Breast epithelium (tissue), 4 donors: ENCODE data around the gene VPS35. TPM values are rescaled to one million over a fixed set of nuclear protein-coding genes. Genes with fewer than 3 reads are reported as not detected.

ENCODE experiments used
- DNase-seq, 2 donors: peaks; one replicate each; pipeline ENCODE4 v3.0.0-alpha.2; 2019; ENCODE audit warnings: low spot score in 2 of 2
- H3K27ac ChIP-seq, 2 donors: fragments of 200-600 bp; sonication (generic) in 1 of 2; one replicate each; pipeline ENCODE4 v1.5.1; 2016 to 2019; ENCODE audit warnings: mild to moderate bottlenecking in 1 of 2
- H3K27me3 ChIP-seq, 2 donors: fragments of 200-600 bp; sonication (generic) in 1 of 2; one replicate each; pipeline versions ENCODE4 v1.5.1 to v1.6.0; 2017 to 2019; ENCODE audit warnings: control low read depth in 1 of 2, mild to moderate bottlenecking in 1 of 2
- H3K36me3 ChIP-seq: fragments of 200-600 bp; one replicate; pipeline ENCODE4 v1.5.1; 2019
- H3K4me1 ChIP-seq, 2 donors: fragments of 200-600 bp; sonication (generic); one replicate each; pipeline ENCODE4 v1.5.1; 2016 to 2019; ENCODE audit warnings: control low read depth in 1 of 2
- H3K4me3 ChIP-seq, 3 donors: fragments of 200-600 bp; sonication (generic); 1 replicate in 2 of 3; 2 replicates in 1 of 3; pipeline ENCODE4 v1.5.1; 2016 to 2019; ENCODE audit warnings: mild to moderate bottlenecking in 3 of 3, moderate library complexity in 2 of 3
- H3K9me3 ChIP-seq, 2 donors: fragments of 200-600 bp; sonication (generic) in 1 of 2; one replicate each; pipeline ENCODE4 v1.5.1; 2016 to 2019; ENCODE audit warnings: control low read depth in 1 of 2
- POLR2A ChIP-seq: fragments of 450-650 bp; IDR thresholded peaks from one replicate; pipeline ENCODE4 v1.6.1; 2016; ENCODE audit warnings: antibody characterized with exemption, mild to moderate bottlenecking, moderate library complexity
- POLR2AphosphoS5 ChIP-seq, 3 donors: sonication (generic); formaldehyde crosslinking; IDR thresholded peaks; one replicate each; pipeline ENCODE4 v1.6.1; 2017; ENCODE audit warnings: antibody characterized with exemption in 3 of 3
- intact Hi-C: fragments of 100-400 bp; cut with DNase I; formaldehyde crosslinking; loops from one replicate; pipeline ENCODE4 v1.15.1; 2023; ENCODE audit warnings: low total_unique reads
- total RNA-seq, 3 donors: library from RNA; depleted of rRNA; stranded (reverse); fragments of >200 nt; gene quantifications; one replicate each; pipeline ENCODE4 v1.1.0, GENCODE V29; 2016
- TF ChIP-seq, protein P1 (sequence below), 3 donors: fragments of 450-650 bp; IDR thresholded peaks; one replicate each; pipeline ENCODE4 v1.5.1; 2016 to 2017; ENCODE audit warnings: antibody characterized with exemption in 3 of 3, mild to moderate bottlenecking in 3 of 3, moderate library complexity in 3 of 3

Gene VPS35
- total RNA-seq, 3 donors from 2014 or later: 56.0 to 117 (median 66.9) TPM

GRCh38 chr16:46728806-46729205 lies 39.8 kb upstream of the VPS35 start:
- no peaks in the 10 kb centered on the region for H3K27me3 ChIP-seq
- H3K9me3 ChIP-seq: no peaks in the 10 kb centered on the region
- DNase-seq: no peak
- intact Hi-C loops: no loop called here
- H3K4me1 ChIP-seq: no peaks in the 10 kb centered on the region
- H3K27ac ChIP-seq: no peak overlapping the region
- TF ChIP-seq, protein P1, sequence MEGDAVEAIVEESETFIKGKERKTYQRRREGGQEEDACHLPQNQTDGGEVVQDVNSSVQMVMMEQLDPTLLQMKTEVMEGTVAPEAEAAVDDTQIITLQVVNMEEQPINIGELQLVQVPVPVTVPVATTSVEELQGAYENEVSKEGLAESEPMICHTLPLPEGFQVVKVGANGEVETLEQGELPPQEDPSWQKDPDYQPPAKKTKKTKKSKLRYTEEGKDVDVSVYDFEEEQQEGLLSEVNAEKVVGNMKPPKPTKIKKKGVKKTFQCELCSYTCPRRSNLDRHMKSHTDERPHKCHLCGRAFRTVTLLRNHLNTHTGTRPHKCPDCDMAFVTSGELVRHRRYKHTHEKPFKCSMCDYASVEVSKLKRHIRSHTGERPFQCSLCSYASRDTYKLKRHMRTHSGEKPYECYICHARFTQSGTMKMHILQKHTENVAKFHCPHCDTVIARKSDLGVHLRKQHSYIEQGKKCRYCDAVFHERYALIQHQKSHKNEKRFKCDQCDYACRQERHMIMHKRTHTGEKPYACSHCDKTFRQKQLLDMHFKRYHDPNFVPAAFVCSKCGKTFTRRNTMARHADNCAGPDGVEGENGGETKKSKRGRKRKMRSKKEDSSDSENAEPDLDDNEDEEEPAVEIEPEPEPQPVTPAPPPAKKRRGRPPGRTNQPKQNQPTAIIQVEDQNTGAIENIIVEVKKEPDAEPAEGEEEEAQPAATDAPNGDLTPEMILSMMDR (IDR thresholded peaks at IDR 0.05): no peak
- TF ChIP-seq POLR2AphosphoS5 (IDR thresholded peaks at IDR 0.05) (no peak), POLR2A (no peak)
- no peaks in the 10 kb centered on the region for H3K36me3 ChIP-seq
- H3K4me3 ChIP-seq: no peak overlapping the region

DNA sequence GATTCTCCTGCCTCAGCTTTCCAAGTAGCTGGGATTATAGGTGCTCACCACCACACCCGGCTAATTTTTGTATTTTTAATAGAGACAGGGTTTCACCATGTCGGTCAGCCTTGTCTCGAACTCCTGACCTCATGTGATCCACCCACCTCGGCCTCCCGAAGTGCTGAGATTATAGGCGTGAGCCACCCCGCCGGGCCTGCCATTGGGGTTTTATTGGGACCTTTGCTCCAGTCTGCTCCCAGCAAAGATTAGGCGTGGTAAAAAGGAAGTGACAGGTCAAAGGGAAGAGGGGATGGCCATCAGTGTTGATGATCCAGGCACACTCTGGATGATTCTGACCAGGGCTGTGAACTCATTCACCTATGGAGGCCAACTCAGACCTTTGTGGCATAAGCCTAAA lies 38.7 kb upstream of the VPS35 start:
- Histone ChIP-seq H3K4me1 (no peaks in the 10 kb centered on the region), H3K36me3 (no peaks in the 10 kb centered on the region), H3K27ac (no peak overlapping the region), H3K9me3 (no peaks in the 10 kb centered on the region), H3K27me3 (no peaks in the 10 kb centered on the region), H3K4me3 (no peak overlapping the region)
- DNase-seq: no peak
- intact Hi-C loops: no loop called here
- TF ChIP-seq, protein P1 (IDR thresholded peaks at IDR 0.05): no peak
- TF ChIP-seq POLR2AphosphoS5 (IDR thresholded peaks at IDR 0.05): no peak
- no peak for TF ChIP-seq POLR2A

GRCh38 chr16:46727184-46727583 lies 38.2 kb upstream of the VPS35 start:
- Histone ChIP-seq H3K4me1 (no peaks in the 10 kb centered on the region), H3K9me3 (no peaks in the 10 kb centered on the region), H3K4me3 (no peak overlapping the region), H3K36me3 (no peaks in the 10 kb centered on the region), H3K27me3 (no peaks in the 10 kb centered on the region), H3K27ac (no peak overlapping the region)
- DNase-seq: no peak
- TF ChIP-seq POLR2AphosphoS5 (IDR thresholded peaks at IDR 0.05) (no peak), POLR2A (no peak)
- TF ChIP-seq, protein P1 (IDR thresholded peaks at IDR 0.05): no peak
- intact Hi-C loops: no loop called here

DNA sequence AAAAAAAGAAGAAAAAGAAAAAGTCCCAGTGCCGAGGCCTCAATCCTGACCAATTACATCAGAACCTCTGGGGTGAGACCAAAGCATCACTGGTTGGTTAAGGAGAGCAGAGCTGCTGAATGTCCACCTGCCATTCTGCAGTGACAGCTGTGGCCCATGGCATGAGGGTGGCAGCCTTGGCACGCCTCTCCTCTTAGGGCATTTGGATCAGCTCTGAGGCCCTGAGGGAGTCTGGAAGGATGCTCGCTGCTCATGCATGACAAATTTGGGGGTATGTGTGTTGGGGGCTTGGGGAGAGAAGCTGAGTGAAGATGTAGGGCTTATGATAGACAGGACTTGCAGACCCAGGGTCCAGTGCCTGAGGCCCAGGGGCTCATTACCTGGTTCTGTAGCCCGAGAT lies 32.9 kb upstream of the VPS35 start:
- intact Hi-C loops: no loop called here
- TF ChIP-seq, protein P1 (IDR thresholded peaks at IDR 0.05): no peak
- TF ChIP-seq POLR2A: no peak
- TF ChIP-seq POLR2AphosphoS5 (IDR thresholded peaks at IDR 0.05): no peak

GRCh38 chr16:46720619-46721018 lies 31.6 kb upstream of the VPS35 start:
- intact Hi-C loops: no loop called here
- TF ChIP-seq POLR2AphosphoS5 (IDR thresholded peaks at IDR 0.05) (no peak), POLR2A (no peak)
- TF ChIP-seq, protein P1 (IDR thresholded peaks at IDR 0.05): no peak
- DNase-seq: no peak
- H3K9me3 ChIP-seq: no peaks in the 10 kb centered on the region
- H3K4me3 ChIP-seq: no peak overlapping the region
- no peaks in the 10 kb centered on the region for H3K4me1 ChIP-seq
- no peaks in the 10 kb centered on the region for H3K27me3 ChIP-seq
- no peaks in the 10 kb centered on the region for H3K36me3 ChIP-seq
- no peak overlapping the region for H3K27ac ChIP-seq

More for the DNA sequence above, 32.9 kb upstream of the VPS35 start:
- no peak overlapping the region for H3K27ac ChIP-seq
- H3K36me3 ChIP-seq: no peaks in the 10 kb centered on the region
- H3K4me3 ChIP-seq: no peak overlapping the region
- H3K4me1 ChIP-seq: no peaks in the 10 kb centered on the region
- no peak for DNase-seq
- no peaks in the 10 kb centered on the region for H3K27me3 ChIP-seq
- no peaks in the 10 kb centered on the region for H3K9me3 ChIP-seq
